ENCODE data around the gene HDAC7.

Gene HDAC7

DNA sequence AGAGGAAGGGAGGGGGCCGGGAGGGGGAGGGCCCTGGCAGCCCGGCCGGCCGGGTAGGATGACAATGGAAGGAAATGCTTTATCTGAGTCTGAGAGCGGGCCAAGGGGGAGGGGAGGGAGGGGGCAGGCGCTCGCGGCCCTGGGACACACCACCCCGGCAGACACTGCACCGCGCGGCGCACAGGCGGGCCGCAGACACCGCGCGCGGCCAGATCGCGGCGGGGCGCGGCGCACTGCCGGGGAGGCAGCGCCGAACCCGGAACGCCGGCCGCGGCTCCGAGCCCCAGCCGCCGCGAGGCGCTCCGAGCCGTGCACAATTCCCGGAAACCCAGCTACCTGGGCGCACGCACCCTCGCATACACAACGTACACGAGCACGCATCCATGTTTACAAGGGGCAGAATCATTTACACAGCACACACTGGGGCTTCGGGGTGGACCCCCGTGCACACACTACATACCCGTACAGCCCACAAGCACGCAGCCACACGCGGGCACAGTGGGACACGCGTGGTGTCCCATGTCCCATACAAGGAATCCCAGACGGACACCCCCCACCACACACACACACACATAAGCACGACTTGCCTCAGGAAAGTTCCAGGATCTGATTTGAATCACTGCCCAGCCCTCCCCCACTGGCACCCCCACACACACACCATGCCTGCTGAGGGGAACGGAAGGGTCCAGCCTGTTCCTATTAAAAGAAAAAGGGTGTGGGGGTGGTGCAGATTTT is at the start of gene HDAC7:
TSS of gene HDAC7 (minus strand) at position 8 of the 735 bp plus-strand sequence. CDS start 118 bp downstream, outside the sequence.
- peak in 51 of 58 donors; percentile 13 to 83 (median 65) for DNase-seq

DNA sequence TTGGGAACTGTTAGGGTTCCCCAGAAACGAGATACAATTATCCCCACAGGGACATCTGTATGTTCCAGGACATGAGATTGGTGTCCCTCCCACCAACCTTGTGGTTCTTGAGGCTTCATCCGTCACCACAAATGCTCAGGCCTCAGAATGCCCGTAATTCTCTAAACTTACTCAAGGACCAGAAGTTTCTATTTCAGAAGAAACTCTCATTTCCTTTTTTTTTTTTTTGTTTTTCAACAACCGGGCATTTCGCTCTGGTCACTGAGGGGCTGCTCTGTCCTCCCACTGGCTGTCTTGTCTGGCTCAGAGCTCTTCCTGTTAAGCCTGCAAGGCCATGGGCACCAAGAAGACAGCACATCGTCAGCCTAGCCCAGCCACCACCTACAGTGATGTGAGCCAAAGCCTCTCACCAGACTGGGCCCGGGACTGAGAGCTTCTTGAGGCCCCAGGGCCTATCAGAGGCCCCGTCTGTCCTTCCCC is 48.9 kb upstream of the HDAC7 start:
- DNase-seq = peak in 1 of 58 donors; percentile 16

DNA sequence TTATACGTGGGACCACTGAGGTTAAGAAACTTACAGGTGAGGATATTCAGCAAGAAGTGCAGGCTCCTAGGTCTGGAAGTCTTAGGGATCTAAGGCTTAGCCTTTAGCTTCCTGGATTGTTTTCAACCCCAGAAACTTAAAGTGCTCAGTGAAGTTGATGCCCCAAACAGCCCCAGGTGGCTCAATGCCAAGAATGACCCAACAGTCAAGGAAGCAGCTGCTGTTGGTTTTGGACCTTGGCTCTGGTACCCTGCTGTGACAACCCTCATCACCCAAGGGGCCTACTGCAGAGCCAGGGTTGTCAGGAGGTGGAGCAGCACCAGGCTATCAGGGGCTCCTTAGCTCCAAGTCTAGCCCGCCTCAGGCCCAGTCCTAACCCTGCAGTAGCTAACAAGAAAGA is 48.3 kb upstream of the HDAC7 start:
- DNase-seq = no peak

DNA sequence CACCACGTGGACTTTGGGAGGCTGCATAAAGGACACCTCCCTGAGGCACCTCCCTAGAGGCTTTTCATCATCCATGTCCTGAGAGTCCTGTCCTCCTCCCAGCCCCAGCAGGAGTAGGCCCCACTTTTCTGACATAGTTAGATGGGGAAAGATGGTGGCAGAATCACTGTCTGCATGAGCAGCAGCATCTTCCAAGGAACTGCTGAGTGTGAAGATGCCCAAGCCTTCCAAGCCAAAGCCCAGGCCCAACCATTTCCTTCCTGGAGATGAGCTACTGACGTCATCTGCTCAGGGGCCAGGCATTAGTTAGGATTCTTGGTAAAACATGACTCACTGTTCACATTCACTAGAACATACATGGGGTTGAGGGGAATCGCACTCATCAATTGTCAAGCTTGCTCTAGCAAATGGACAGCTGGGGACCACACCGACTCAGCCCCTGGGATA is 47.8 kb upstream of the HDAC7 start:
- no peak for DNase-seq

DNA sequence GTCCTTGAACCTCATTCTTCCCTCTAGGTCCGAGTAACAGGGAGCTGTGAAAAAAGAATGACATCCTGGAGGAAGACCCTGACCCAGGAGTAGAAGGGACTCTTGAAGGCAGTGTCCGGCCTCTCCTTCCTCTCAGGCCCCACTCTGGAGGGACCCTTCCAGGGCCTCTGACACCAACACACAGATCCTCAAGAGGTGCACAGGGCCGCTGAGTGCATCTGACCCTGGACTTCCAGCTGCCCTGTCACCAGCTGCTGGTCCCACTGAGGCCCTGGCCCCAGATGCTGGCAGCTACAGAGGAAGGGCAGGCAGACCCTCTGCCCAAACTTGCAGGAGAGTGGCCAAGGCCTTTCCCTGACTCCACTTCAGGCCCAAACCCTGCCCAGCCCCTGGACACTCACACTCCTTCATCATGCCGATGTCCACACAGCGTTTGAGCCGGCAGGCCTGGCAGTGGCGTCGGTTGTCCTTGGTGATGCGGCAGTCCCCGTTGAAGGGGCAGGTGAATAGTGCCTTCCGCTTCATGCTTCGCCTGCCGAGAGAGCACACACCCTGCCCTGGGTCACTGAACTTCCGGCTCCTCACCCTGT is 45.0 kb upstream of the HDAC7 start:
- no peak for DNase-seq

DNA sequence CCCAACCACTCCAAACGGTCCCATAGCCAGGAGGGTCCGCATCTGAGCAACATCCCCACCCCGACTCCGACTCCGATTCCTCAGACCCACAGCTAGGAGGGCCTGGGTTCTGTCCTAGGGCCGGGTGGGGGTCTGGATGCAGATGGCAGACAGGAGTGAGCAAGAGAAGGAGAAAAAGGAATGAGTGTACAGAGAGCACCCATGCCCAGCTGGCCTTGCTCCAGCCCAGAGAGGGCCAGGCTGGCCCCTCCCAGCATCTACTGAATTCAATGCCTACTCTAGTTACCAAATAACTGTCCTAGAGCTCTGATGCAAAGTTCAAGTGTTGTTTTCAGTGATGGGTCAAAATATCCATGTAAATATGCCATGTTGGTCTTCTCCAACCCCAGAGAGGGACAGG is 44.3 kb upstream of the HDAC7 start:
- DNase-seq = no peak

DNA sequence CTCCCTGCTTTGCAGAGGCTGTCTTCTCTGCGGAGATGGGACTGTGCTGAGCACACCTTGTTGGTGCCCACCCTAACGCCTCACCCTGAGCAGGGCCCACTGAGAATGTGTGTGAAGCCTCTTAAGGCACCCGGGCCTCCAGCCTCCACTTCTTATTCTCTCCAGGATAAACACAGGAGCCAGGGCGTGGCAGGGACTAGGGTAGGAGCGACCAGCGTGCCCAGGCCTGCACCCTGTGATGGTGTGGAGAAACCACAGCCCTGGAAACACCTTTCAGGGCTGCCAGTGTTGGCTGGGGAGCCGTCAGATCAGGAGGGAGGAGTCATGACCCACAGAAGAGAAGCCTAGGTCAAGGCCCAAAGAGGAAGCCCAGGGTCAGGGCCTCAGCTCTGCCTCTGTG is 43.8 kb upstream of the HDAC7 start:
- DNase-seq = no peak

DNA sequence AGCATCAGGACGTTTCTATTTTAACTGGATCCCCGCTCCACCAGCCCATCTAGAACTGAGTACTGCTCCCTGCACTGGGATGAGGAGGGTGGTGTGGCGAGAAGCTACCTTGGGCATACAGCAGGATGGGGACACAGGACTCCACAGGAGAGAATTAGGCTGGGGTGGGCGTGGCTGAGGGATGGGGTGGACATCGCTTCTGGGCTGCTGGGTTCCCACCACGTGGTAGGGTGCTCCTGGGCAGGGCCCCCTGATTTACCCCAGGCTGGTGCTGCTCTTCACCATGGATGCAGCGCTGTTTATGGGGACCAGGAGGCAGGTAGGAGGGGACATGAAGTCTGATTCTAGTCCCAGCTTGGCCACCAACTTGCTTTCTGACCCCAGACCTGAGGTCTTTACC is 43.2 kb upstream of the HDAC7 start:
- DNase-seq = no peak

DNA sequence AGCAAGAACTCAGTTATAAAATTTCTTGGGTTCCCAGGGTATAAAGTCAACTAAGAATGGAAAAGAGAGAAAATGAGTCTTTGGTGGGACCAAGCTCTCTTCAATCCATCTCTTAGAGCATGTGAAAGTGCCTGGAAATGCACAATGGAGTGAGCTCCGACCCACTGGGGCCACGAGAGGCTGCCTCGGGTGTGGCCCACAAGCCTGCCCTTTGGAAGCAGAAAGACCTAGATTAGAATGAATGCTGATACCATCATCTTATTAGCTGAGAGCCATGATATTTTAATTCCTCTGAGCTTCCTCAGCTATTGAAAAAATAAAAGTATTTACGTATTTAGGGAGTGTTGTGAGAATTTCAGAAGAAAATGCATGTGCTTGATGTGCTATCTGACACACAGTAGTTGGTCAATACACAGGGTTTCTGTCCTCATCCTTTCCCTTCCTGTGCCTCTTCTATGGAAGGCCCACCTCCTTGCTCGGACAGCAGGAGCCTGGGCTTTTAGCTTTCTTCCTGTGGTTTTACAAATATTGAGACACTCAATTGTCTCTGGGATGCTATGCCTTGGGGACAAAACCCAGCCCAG is 42.6 kb upstream of the HDAC7 start:
- no peak for DNase-seq

DNA sequence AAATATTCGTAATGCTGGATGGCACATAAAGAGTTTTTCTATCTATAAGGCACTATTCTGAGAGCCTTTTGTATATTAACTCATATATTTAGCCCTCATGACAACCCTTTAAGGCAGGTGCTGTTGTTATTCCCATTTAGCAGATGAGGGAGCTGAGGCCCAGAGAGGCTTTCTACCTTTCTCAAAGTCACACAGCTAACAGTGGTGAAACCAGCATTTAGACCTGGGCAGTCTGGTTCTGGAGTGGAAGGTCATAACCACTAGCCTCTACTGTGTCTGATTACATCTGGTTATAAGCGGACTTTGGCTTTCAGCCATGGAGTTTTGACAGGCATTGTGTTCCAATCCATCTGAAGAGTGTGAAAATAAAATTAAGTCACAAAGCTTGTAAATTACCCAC is 41.2 kb upstream of the HDAC7 start:
- no peak for DNase-seq

DNA sequence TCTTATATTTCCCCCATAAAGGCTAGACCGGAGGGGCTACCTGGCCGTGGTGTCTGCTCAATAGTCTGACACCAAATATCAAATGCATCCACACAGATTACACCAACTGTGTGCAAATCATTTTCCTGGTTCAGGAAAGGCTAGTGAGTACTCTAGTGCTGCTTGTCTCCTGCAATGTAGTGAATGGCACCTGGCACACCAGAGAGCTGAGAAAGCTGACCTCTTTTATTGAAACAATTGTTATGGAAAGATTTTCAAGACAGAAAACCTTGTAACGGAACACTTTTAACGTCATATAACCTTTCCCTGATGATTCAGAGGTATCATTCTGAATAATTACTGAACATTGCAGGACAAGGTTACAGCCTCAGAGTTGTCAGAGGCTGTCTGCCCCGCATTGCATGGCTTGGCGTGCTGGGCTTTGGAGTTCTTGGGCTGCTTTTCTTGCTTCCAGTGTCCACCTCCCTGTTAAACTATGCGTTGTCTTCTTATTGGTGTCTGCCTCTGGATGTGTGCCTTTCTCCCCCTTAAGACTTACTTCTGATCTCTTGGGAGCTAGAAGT is 40.7 kb upstream of the HDAC7 start:
- DNase-seq = no peak

DNA sequence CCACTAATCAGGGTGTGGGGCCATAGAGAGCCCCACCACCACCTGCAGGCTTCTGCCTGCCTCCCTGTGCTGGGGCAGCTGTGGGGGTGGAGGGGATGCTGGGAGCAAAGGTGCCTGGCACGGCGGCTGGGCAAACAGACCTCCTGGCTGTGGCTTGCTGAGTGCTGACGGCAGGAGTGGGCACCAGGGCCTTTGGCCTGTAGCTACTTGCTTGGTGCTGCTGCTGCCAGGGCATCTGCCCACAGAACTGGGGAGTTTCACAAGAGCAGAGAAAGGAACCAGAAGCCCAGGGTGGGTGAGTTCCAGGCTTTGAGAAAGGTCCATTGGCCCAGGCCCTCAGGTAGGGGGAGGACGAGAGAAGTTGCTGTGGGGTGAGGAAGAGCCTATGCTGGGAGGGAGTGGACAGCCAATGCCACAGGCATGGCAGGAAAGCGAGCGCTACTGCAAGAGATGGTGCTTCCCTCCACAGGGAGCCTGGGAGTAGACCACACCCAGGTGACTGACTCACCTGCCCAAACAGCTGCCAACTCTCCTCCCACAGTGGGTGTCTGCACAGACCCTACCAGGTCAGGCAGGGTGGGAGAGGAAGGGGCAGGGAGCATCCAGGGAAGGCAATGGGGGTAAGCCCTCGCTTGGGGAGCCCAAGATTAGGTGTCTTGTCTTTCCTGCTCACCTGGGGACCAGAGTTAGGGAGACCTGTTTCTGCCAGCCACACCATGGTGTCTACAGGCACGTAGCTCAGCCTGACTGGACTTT is 39.0 kb upstream of the HDAC7 start:
- DNase-seq = no peak

DNA sequence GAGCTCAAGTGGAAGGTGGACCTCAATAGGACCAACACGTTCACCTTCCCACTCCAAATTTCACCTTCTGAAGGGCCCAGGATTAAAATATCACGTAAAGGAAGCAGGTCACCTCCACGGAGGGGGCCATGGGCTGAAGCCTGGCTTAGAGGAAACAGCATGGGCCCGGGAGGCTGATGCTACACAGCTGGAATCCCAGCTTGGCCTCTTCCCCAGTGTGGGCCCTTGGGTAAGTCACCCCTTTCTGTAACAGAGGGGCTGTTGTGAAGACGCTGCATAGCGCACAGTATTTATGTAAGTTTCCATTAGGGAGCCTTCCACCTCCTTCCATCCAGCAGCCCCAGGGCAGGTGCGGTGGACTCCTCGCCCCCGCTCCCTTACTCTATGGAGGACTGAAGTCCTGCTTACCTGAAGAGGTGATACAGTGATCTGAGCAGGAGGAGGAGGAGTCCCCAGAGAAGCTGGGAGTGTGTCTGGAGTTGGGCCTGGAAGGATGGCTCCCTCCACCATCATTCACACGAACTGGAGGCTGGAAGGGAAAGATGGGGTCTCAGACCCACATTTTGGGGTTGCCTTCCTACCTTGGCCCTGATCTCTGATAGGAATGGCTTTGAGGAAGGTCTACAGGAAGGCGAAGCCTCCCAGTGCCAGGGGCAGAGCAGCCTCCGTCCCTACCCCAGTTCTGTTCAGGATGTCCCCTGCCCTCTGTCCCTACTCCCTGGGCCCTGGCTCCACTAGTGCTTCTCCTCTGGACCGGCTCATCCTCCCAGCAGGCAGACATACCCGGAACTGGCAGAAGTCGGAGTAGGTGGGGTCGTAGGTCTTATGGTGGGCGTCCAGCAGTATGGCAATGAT is 37.2 kb upstream of the HDAC7 start:
- DNase-seq = no peak

DNA sequence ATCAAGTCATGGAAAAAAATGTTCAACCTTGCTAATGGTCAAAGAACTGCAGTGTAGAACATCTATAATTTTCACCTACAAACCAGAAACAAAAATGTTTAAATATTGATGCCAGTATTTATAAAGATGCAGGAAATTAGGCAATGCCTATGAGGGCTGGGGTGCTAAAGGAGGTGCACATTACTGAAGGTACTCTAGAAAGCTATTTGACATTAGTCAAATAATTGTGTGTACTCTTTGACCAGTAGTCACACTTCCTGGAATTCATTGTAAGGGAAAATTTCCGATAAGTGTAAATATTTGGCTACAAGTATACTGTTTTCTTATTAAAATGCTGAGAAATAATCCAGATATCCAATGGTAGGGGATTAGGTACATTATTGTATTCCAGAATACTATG is 36.4 kb upstream of the HDAC7 start:
- no peak for DNase-seq

DNA sequence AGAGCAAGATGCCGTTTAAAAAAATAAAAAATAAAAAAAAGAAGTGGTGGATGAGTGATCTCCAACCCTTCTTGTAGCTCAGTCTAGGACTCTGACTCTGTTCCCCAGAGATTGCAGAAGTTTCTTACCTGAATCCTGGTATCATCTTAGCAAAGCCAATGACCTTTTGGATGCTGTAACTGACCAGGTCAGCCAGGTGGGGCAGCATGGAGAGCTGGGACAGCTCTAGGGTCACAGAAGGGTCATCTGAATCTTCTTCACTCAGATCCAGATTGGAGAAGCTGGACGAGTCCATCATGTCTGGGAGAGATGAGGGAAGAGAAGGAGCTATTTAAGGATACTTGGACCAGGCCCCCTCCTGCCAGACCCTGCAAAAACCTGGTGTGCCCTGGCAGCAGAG is 35.8 kb upstream of the HDAC7 start:
- DNase-seq = no peak

DNA sequence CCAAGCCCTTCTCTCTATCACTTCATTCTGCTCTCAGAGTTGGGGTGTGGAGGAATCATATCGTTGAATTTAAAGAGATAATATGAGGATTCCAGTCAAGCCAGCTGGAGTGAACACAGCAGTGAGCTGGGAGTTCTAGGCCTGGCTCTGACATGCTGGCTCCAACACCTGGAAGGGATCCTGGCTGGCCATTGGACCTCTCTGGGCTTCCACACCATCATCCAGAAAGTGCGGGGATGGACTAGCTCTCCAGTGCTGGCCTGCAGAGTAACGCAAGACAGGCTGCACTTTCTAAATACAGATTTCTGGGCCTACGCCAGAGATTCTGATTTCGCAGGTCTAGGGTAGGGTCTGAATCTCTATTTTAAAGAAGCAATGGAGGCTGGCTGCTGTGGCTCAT is 34.8 kb upstream of the HDAC7 start:
- no peak for DNase-seq

DNA sequence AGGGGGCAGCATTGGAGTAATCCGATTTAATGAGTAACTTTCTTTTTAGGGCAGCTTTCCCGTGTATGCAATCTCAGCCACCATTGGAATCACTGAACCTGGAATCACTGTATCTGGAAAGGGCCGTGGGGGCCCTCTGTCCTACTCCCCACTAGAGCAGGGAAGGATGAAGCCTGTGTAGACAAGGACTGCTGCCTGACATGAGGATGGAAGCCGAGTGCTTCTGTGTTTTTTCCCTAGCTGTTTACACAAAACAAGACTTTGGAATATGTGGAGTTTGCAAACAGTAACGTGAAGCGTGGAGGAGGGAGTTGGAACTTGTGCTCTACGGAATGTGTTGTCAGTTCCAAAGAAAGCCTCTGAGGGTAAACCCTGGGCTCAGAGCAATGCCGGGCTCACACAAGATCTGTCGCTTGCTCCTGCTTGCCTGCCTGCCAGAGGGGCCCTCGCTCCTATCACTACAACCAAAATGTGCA is 32.4 kb upstream of the HDAC7 start:
- DNase-seq = peak in 3 of 58 donors; percentile 1 to 9 (median 6)

DNA sequence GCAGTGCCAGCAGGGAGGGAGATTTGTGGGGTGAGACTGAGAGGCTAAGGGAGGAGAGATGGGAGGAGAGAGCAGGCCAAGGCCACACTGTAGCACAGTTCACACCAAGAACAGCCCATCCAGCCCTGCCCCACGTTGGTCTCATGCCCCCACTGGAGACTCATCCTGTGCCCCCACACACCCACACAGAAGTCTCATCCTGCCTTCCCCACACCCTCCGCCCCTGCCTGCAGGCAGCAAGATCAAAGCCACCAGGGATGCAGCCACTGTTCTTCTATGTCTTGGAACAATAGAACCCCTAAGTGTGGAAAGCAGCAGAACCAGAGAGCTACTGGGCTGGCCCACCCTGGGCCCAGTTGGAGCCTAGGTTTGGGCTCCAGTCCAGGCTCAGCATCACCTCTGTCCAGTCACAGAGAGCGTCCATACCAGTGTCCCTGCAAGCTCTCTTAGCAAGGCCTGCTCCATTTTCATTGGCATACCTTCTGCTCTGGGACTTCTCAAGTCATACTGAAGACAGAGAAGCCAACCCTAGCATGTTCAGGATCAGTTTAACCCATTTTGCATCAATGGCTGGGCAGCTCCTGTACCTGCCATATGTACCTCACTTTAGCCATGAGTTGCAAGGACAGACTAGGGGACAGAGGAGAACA is 31.7 kb upstream of the HDAC7 start:
- no peak for DNase-seq

DNA sequence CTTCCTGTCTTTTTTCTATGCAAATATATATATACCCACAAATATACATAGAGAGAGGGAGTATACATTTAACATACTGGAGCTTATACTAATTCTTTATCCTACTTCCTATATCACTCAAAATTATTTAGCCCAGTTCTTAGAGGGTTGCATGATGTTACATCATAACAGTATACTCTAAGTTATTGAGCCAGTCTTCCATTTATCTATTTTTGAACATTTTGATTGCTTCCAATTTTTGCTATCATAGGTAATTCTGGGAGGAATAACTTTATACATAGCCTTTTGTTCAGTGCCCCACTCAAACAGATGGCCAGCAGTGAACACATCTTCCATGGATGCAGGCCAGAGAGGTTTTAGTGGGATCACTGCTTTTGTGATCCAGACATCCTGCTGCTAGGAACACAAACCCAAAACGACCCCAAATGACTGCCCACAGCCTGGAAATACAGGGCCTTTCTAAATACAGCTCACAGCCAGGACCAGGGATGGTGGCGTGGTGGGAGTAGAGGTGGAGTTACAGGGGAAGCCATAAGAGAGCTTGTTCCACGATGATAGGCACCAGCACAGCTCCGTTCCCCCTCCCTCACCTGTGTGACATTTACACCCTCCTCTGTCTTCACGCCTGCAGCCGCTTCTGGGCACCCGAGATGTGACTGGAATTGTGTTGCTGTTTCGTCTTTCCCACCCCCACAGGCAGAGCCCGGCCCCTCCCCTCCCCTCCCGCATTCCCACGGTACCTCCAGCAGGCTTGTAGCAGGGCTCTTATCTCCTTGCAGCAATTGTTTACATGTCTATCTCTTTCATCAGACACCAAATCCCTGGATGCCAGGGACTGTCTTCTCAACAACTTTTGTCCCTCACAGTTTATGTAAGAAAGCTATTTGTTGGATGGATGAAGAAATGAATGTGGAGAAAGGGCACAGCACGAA is 30.7 kb upstream of the HDAC7 start:
- DNase-seq = no peak

Measured in anterior cingulate cortex (tissue), 58 donors.